OCI-LY1 (cell line): ENCODE results near the gene EPX.
A peak's percentile ranks its signal among the peaks of the same experiment; 100 is the strongest.

Experiments used
- H2AFZ ChIP-seq: fragments of 200-600 bp; sonication (generic), shearing (Covaris generic); 2 replicates; pipeline ENCODE4 v1.6.0; 2014; ENCODE audit warnings: antibody characterized with exemption, mild to moderate bottlenecking, low read length
- H3F3A ChIP-seq: fragments of 200-600 bp; sonication (generic), shearing (Covaris generic); 2 replicates; pipeline ENCODE4 v1.6.0; 2014; ENCODE audit warnings: mild to moderate bottlenecking, antibody characterized with exemption, low read length, moderate library complexity; ENCODE audit not compliant: insufficient read depth
- H3K27ac ChIP-seq: fragments of 200-600 bp; sonication (generic); 2 replicates; pipeline ENCODE4 v1.5.1; 2014; ENCODE audit warnings: low read length, mixed run types, mild to moderate bottlenecking, low read depth; ENCODE audit not compliant: poor library complexity, severe bottlenecking
- H3K27me3 ChIP-seq: fragments of 200-600 bp; sonication (generic); 2 replicates; pipeline ENCODE4 v1.6.0; 2014; ENCODE audit warnings: antibody characterized with exemption, mild to moderate bottlenecking, low read length, moderate library complexity; ENCODE audit not compliant: insufficient read depth
- H3K36me3 ChIP-seq: fragments of 200-600 bp; sonication (generic); 2 replicates; pipeline ENCODE4 v1.6.1; 2014; ENCODE audit warnings: mild to moderate bottlenecking, antibody characterized with exemption, low read length, moderate library complexity, mixed read lengths; ENCODE audit not compliant: insufficient read depth
- H3K4me1 ChIP-seq: fragments of 200-600 bp; sonication (generic); 2 replicates; pipeline ENCODE4 v1.5.1; 2014; ENCODE audit warnings: mild to moderate bottlenecking, low read length, moderate library complexity; ENCODE audit not compliant: insufficient read depth, severe bottlenecking
- H3K4me2 ChIP-seq: fragments of 200-600 bp; sonication (generic), shearing (Covaris generic); 2 replicates; pipeline ENCODE4 v1.6.1; 2014; ENCODE audit warnings: low read length
- H3K4me3 ChIP-seq: fragments of 200-600 bp; sonication (generic); 2 replicates; pipeline ENCODE4 v1.5.1; 2014; ENCODE audit warnings: low read length, low read depth, mild to moderate bottlenecking, mixed read lengths; ENCODE audit not compliant: poor library complexity, severe bottlenecking
- H3K79me2 ChIP-seq: fragments of 200-600 bp; shearing (Covaris generic); 2 replicates; pipeline ENCODE4 v1.6.1; 2016; ENCODE audit warnings: mixed run types, low read length, mixed read lengths; ENCODE audit not compliant: insufficient read depth
- H3K9ac ChIP-seq: fragments of 200-600 bp; sonication (generic), shearing (Covaris generic); 2 replicates; pipeline ENCODE4 v1.6.1; 2014; ENCODE audit warnings: mild to moderate bottlenecking, low read length, mixed read lengths
- H3K9me2 ChIP-seq: fragments of 200-600 bp; sonication (generic), shearing (Covaris generic); 2 replicates; pipeline ENCODE4 v1.6.1; 2014; ENCODE audit warnings: low read depth, mild to moderate bottlenecking, low read length, mixed read lengths
- H3K9me3 ChIP-seq: fragments of 200-600 bp; shearing (Covaris generic); 2 replicates; pipeline ENCODE4 v1.6.1; 2014; ENCODE audit warnings: low read length, mixed read lengths
- H4K20me1 ChIP-seq: fragments of 200-600 bp; sonication (generic), shearing (Covaris generic); 2 replicates; pipeline ENCODE4 v1.6.0; 2016; ENCODE audit warnings: mild to moderate bottlenecking, low read length; ENCODE audit not compliant: insufficient read depth
- CTCF ChIP-seq: fragments of 200-600 bp; sonication (generic), shearing (Covaris generic); IDR thresholded peaks from 2 replicates; pipeline ENCODE4 v1.5.1; 2017; ENCODE audit warnings: mild to moderate bottlenecking, antibody characterized with exemption, low read length, moderate library complexity, mixed read lengths
- EZH2 ChIP-seq: fragments of 200-600 bp; sonication (generic), shearing (Covaris generic); IDR thresholded peaks from 2 replicates; pipeline ENCODE4 v1.8.0; 2017; ENCODE audit warnings: borderline replicate concordance, mixed run types, mild to moderate bottlenecking, antibody characterized with exemption, low read length, moderate library complexity, mixed read lengths

EPX gene

GRCh38 chr17:58170622-58171021, 21.9 kb upstream of the EPX start:
- no peak for TF ChIP-seq CTCF
- H3K4me3 ChIP-seq, result no peak overlapping the region
- H4K20me1 ChIP-seq, result no peaks in the 10 kb centered on the region
- no peaks in the 10 kb centered on the region for H3K9me2 ChIP-seq
- H3K4me1 ChIP-seq, result no peaks in the 10 kb centered on the region
- no peaks in the 10 kb centered on the region for H3K79me2 ChIP-seq
- no peak overlapping the region for H2AFZ ChIP-seq
- H3K36me3 ChIP-seq, result no peaks in the 10 kb centered on the region
- H3K9me3 ChIP-seq, result no peaks in the 10 kb centered on the region
- no peak overlapping the region for H3K9ac ChIP-seq
- no peak overlapping the region for H3K4me2 ChIP-seq
- no peaks in the 10 kb centered on the region for H3K27me3 ChIP-seq
- H3K27ac ChIP-seq, result no peak overlapping the region
- H3F3A ChIP-seq, result no peaks in the 10 kb centered on the region

- Histone ChIP-seq H3K36me3 (no peaks in the 10 kb centered on the region), H3K27ac (no peak overlapping the region), H3K9me3 (no peaks in the 10 kb centered on the region), H3K9ac (no peak overlapping the region), H3K4me3 (no peak overlapping the region), H3K27me3 (no peaks in the 10 kb centered on the region), H3K4me1 (no peaks in the 10 kb centered on the region), H4K20me1 (no peaks in the 10 kb centered on the region), H3K79me2 (no peaks in the 10 kb centered on the region), H2AFZ (no peak overlapping the region), H3K4me2 (no peak overlapping the region), H3K9me2 (no peaks in the 10 kb centered on the region), H3F3A (no peaks in the 10 kb centered on the region)
- peak; percentile 63 for TF ChIP-seq CTCF
- no peak for TF ChIP-seq EZH2
These were observed 20.0 kb upstream of the EPX start for GRCh38 chr17:58172369-58173071.

- H3K9me3 ChIP-seq, result no peaks in the 10 kb centered on the region
- no peak overlapping the region for H3K27ac ChIP-seq
- H3F3A ChIP-seq, result no peaks in the 10 kb centered on the region
- H3K27me3 ChIP-seq, result no peaks in the 10 kb centered on the region
- no peaks in the 10 kb centered on the region for H3K79me2 ChIP-seq
- no peak overlapping the region for H3K9ac ChIP-seq
- TF ChIP-seq CTCF (no peak), EZH2 (no peak)
- no peak overlapping the region for H3K4me3 ChIP-seq
- H3K9me2 ChIP-seq, result no peaks in the 10 kb centered on the region
- no peak overlapping the region for H2AFZ ChIP-seq
- H3K4me2 ChIP-seq, result no peak overlapping the region
- no peaks in the 10 kb centered on the region for H4K20me1 ChIP-seq
- no peaks in the 10 kb centered on the region for H3K36me3 ChIP-seq
- H3K4me1 ChIP-seq, result no peaks in the 10 kb centered on the region
These were observed 17.7 kb upstream of the EPX start for GRCh38 chr17:58174871-58175270.
